Measurements from ENCODE around the gene POLR1D. TPM values are rescaled to one million over a fixed set of nuclear protein-coding genes. Genes with fewer than 3 reads are reported as not detected.

The POLR1D gene
- total RNA-seq, 1 donor from 2014 or later: 120 TPM

DNA sequence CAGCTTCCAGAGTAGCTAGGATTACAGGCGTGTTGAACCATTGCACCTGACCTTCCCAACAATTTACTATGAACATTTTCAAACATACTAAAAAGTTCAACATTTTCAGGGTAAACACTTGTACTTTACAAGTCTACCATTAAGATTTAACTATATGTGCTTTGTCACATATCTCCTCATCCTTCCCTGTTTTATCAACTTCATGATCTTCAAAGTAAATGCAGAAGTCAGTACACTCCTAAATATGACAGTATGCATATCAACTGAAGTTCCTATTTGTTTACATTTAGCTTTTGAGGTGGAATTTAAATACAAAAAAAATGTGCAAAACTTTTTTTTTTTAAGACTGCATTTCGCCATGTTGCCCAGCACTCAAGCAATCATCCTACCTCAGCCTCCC, 19.9 kb upstream of the POLR1D start:
- no peaks in the 10 kb centered on the region for H3K36me3 Mint-ChIP-seq
- no peaks in the 10 kb centered on the region for H3F3A ChIP-seq (ENCODE audit: low read depth)
- H3K27me3 Mint-ChIP-seq (ENCODE audit: insufficient read depth, low read depth): no peaks in the 10 kb centered on the region
- peaks cover 17% of the 10 kb centered on the region for H4K20me1 ChIP-seq (ENCODE audit: low read depth)
- H3K27me3 ChIP-seq: no peaks in the 10 kb centered on the region
- peaks cover 47% of the 10 kb centered on the region for H3K79me2 ChIP-seq (ENCODE audit: low read depth)
- H3K4me3 ChIP-seq: no peak overlapping the region
- no peak for DNase-seq (ENCODE audit: low spot score)
- peaks cover 13% of the 10 kb centered on the region for H3K4me1 ChIP-seq
- H3K9me3 ChIP-seq (ENCODE audit: low read depth): no peaks in the 10 kb centered on the region
- H3K4me3 Mint-ChIP-seq: no peak overlapping the region
- no peak overlapping the region for H2AFZ ChIP-seq (replicated peaks)
- no peak overlapping the region for H3K9ac ChIP-seq
- H3K4me1 Mint-ChIP-seq: peaks cover 12% of the 10 kb centered on the region
- no peak overlapping the region for H3K4me2 ChIP-seq
- H3K9me3 Mint-ChIP-seq: no peaks in the 10 kb centered on the region
- TF ChIP-seq, protein P1, sequence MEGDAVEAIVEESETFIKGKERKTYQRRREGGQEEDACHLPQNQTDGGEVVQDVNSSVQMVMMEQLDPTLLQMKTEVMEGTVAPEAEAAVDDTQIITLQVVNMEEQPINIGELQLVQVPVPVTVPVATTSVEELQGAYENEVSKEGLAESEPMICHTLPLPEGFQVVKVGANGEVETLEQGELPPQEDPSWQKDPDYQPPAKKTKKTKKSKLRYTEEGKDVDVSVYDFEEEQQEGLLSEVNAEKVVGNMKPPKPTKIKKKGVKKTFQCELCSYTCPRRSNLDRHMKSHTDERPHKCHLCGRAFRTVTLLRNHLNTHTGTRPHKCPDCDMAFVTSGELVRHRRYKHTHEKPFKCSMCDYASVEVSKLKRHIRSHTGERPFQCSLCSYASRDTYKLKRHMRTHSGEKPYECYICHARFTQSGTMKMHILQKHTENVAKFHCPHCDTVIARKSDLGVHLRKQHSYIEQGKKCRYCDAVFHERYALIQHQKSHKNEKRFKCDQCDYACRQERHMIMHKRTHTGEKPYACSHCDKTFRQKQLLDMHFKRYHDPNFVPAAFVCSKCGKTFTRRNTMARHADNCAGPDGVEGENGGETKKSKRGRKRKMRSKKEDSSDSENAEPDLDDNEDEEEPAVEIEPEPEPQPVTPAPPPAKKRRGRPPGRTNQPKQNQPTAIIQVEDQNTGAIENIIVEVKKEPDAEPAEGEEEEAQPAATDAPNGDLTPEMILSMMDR (IDR thresholded peaks at IDR 0.05): no peak
- TF ChIP-seq EZH2phosphoT487 (IDR thresholded peaks at IDR 0.05) (no peak), EZH2 (IDR thresholded peaks at IDR 0.05) (no peak)
- H3K27ac Mint-ChIP-seq: no peak overlapping the region
- no peak overlapping the region for H3K27ac ChIP-seq
- no peaks in the 10 kb centered on the region for H3K36me3 ChIP-seq

- Histone ChIP-seq H3K4me1 (peaks cover 4% of the 10 kb centered on the region), H3K27me3 (no peaks in the 10 kb centered on the region), H4K20me1 (ENCODE audit: low read depth) (peaks cover 8% of the 10 kb centered on the region), H3K36me3 (no peaks in the 10 kb centered on the region), H3K9ac (no peak overlapping the region), H3K4me3 (no peak overlapping the region), H3K4me2 (no peak overlapping the region), H3K27ac (no peak overlapping the region), H3K79me2 (ENCODE audit: low read depth) (peaks cover 46% of the 10 kb centered on the region), H3F3A (ENCODE audit: low read depth) (no peaks in the 10 kb centered on the region), H2AFZ (replicated peaks) (no peak overlapping the region), H3K9me3 (ENCODE audit: low read depth) (no peaks in the 10 kb centered on the region)
- DNase-seq (ENCODE audit: low spot score): no peak
- peaks cover 4% of the 10 kb centered on the region for H3K4me1 Mint-ChIP-seq
- H3K27me3 Mint-ChIP-seq (ENCODE audit: insufficient read depth, low read depth): no peaks in the 10 kb centered on the region
- no peaks in the 10 kb centered on the region for H3K9me3 Mint-ChIP-seq
- H3K27ac Mint-ChIP-seq: no peak overlapping the region
- no peaks in the 10 kb centered on the region for H3K36me3 Mint-ChIP-seq
- no peak overlapping the region for H3K4me3 Mint-ChIP-seq
- TF ChIP-seq, protein P1 (IDR thresholded peaks at IDR 0.05): no peak
- no peak for TF ChIP-seq EZH2 (IDR thresholded peaks at IDR 0.05)
- TF ChIP-seq EZH2phosphoT487 (IDR thresholded peaks at IDR 0.05): no peak
Measured at GRCh38 chr13:27605099-27605498, 16.6 kb upstream of the POLR1D start.

GRCh38 chr13:27605610-27606200, 16.0 kb upstream of the POLR1D start:
- no peaks in the 10 kb centered on the region for H3K27me3 Mint-ChIP-seq (ENCODE audit: insufficient read depth, low read depth)
- H3K4me3 Mint-ChIP-seq: no peak overlapping the region
- Histone ChIP-seq H4K20me1 (ENCODE audit: low read depth) (peaks cover 6% of the 10 kb centered on the region), H3K9ac (no peak overlapping the region), H3K9me3 (ENCODE audit: low read depth) (no peaks in the 10 kb centered on the region), H3K36me3 (no peaks in the 10 kb centered on the region), H3K79me2 (ENCODE audit: low read depth) (peaks cover 49% of the 10 kb centered on the region), H3K27ac (no peak overlapping the region), H2AFZ (replicated peaks) (no peak overlapping the region), H3K4me3 (no peak overlapping the region), H3F3A (ENCODE audit: low read depth) (no peaks in the 10 kb centered on the region), H3K4me1 (peaks cover 4% of the 10 kb centered on the region), H3K27me3 (no peaks in the 10 kb centered on the region), H3K4me2 (no peak overlapping the region)
- peaks cover 3% of the 10 kb centered on the region for H3K4me1 Mint-ChIP-seq
- no peaks in the 10 kb centered on the region for H3K9me3 Mint-ChIP-seq
- TF ChIP-seq EZH2 (IDR thresholded peaks at IDR 0.05): no peak
- TF ChIP-seq EZH2phosphoT487 (IDR thresholded peaks at IDR 0.05): no peak
- TF ChIP-seq, protein P1 (IDR thresholded peaks at IDR 0.05): no peak
- no peaks in the 10 kb centered on the region for H3K36me3 Mint-ChIP-seq
- DNase-seq (ENCODE audit: low spot score): no peak
- H3K27ac Mint-ChIP-seq: no peak overlapping the region
